RWPE2 (cell line): Measurements from ENCODE around the gene CALHM5.

Source experiments
- ATAC-seq: fragments of 200-7000 bp; cut with Tn5 transposase; 3 replicates; pipeline ENCODE4 v1.9.1; 2021; ENCODE audit warnings: low read depth
- DNase-seq: peaks from one replicate; pipeline ENCODE4 v3.0.0-alpha.2; 2020; ENCODE audit warnings: low spot score
- H3K27ac ChIP-seq: fragments of 450-650 bp; 2 replicates; pipeline ENCODE4 v1.5.1; 2017; ENCODE audit warnings: mild to moderate bottlenecking; ENCODE audit not compliant: poor library complexity, severe bottlenecking
- H3K27me3 ChIP-seq: fragments of 250-450 bp; sonication (Bioruptor Pico); 2 replicates; pipeline ENCODE4 v1.5.1; 2021; ENCODE audit warnings: mild to moderate bottlenecking, moderate library complexity; ENCODE audit not compliant: insufficient read depth, poor library complexity, severe bottlenecking
- H3K36me3 ChIP-seq: fragments of 250-450 bp; sonication (Bioruptor Pico); 2 replicates; pipeline ENCODE4 v1.5.1; 2020; ENCODE audit warnings: low read depth, mild to moderate bottlenecking, moderate library complexity
- H3K4me1 ChIP-seq: fragments of 250-450 bp; sonication (Bioruptor Pico); 2 replicates; pipeline ENCODE4 v1.5.1; 2021; ENCODE audit warnings: mild to moderate bottlenecking, moderate library complexity; ENCODE audit not compliant: insufficient read depth, poor library complexity, severe bottlenecking
- H3K4me3 ChIP-seq: fragments of 250-450 bp; sonication (Bioruptor Pico); 2 replicates; pipeline ENCODE4 v1.5.1; 2021; ENCODE audit warnings: mild to moderate bottlenecking, moderate library complexity; ENCODE audit not compliant: severe bottlenecking
- H3K9me3 ChIP-seq: fragments of 250-450 bp; sonication (Bioruptor Pico); 2 replicates; pipeline ENCODE4 v1.5.1; 2021; ENCODE audit warnings: mild to moderate bottlenecking, moderate library complexity; ENCODE audit not compliant: severe bottlenecking
- CTCF ChIP-seq: fragments of 450-650 bp; IDR thresholded peaks from one replicate; pipeline ENCODE4 v1.5.1; 2017; ENCODE audit warnings: mild to moderate bottlenecking, moderate library complexity; ENCODE audit not compliant: poor library complexity, severe bottlenecking

The CALHM5 gene

GRCh38 chr6:116511424-116512110, at the start of gene CALHM5:
Gene CALHM5, plus strand, starts transcription at chr6:116511639. Its CDS starts 58 bp downstream, at chr6:116511697.
- Histone ChIP-seq H3K4me3 (no peak within 1 kb of the TSS), H3K9me3 (no peaks in the 10 kb centered on the region), H3K27ac (no peak within 1 kb of the TSS), H3K27me3 (no peaks in the 10 kb centered on the region), H3K36me3 (no peaks in the 10 kb centered on the region), H3K4me1 (no peaks in the 10 kb centered on the region)
- TF ChIP-seq CTCF = peak; percentile 55
- no peak for DNase-seq
- peak; percentile 80 for ATAC-seq

- Histone ChIP-seq H3K36me3 (no peaks in the 10 kb centered on the region), H3K27me3 (no peaks in the 10 kb centered on the region), H3K4me3 (peak overlapping the region; percentile 21), H3K27ac (no peak overlapping the region), H3K4me1 (peaks cover 2% of the 10 kb centered on the region), H3K9me3 (no peaks in the 10 kb centered on the region)
- peak; percentile 80 for ATAC-seq
- TF ChIP-seq CTCF = no peak
- DNase-seq = no peak
Measured at GRCh38 chr6:116461932-116462885, 49.2 kb upstream of the CALHM5 start.

- peaks cover 2% of the 10 kb centered on the region for H3K4me1 ChIP-seq
- H3K36me3 ChIP-seq = no peaks in the 10 kb centered on the region
- no peaks in the 10 kb centered on the region for H3K9me3 ChIP-seq
- H3K27me3 ChIP-seq = no peaks in the 10 kb centered on the region
- DNase-seq (no peak), ATAC-seq (no peak)
- no peak overlapping the region for H3K27ac ChIP-seq
- no peak for TF ChIP-seq CTCF
- H3K4me3 ChIP-seq = no peak overlapping the region
Measured at GRCh38 chr6:116463301-116463700, 48.1 kb upstream of the CALHM5 start.

GRCh38 chr6:116465246-116465645, 46.2 kb upstream of the CALHM5 start:
- Histone ChIP-seq H3K4me3 (no peak overlapping the region), H3K27me3 (no peaks in the 10 kb centered on the region), H3K9me3 (no peaks in the 10 kb centered on the region), H3K36me3 (no peaks in the 10 kb centered on the region), H3K27ac (no peak overlapping the region), H3K4me1 (peaks cover 2% of the 10 kb centered on the region)
- no peak for TF ChIP-seq CTCF
- ATAC-seq (no peak), DNase-seq (no peak)
